Muscle of back (tissue), 11 donors: ENCODE measurements around the gene PPEF2. TPM values are rescaled to one million over a fixed set of nuclear protein-coding genes. Genes with fewer than 3 reads are reported as not detected.

Experiments
- DNase-seq, 3 donors: peaks; one replicate each; pipeline versions ENCODE4 v3.0.0 to v3.0.0-alpha.2; 2013
- polyA plus RNA-seq, 10 donors: library from polyadenylated mRNA; unstranded; fragments of 120-200 nt; gene quantifications; one replicate each; pipeline ENCODE4 v1.2.1, GENCODE V29; 2013; ENCODE audit not compliant: insufficient read length in 10 of 10

PPEF2 gene
- polyA plus RNA-seq, 10 donors: 0.07 to 0.54 (median 0.13) TPM; not detected in 7

DNA sequence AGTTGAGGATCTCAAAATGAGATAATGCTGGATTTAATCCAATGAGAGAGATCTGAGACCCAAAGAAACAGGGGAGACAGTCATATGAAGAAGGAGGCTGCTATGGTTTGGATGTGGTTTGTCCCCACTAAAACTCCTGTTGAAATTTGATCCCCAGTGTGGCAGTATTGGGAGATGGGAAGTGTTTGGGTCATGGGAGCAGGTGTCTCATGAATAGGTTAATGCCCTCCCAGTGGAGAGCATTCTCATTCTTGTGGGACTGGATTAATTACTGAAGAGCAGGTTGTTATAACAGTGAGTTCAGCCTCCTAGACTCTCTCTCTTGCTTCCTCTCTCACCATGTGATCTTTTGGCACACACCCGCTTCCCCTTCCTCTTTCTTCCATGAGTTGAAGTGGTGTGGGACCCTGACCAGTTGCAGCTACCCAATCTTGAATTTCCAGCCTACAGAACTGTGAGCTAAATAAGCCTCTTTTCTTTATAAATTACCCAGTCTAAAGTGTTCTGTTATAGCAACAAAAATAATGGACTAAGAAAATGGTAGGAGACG is 70.3 kb downstream of the PPEF2 start:
- DNase-seq: peak in 1 of 3 donors; percentile 12

DNA sequence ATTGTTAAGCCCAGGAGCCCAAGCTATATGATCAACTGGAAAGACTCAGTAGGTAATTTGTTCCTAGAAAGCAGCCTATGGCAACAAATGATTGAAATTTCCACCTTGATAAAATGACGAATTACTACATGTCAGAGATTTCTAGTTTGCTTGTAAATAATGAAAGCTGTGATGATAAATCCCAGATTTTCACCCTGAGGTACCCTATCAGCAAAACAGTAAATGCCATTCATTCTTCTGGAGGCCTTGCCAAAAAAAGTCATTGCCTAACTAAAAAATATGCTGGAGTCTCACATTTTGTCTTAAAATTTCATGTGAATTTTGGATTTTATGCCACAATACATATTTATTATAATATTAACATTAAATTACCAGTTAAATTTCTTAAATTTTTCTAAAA is 71.3 kb downstream of the PPEF2 start:
- DNase-seq: no peak

DNA sequence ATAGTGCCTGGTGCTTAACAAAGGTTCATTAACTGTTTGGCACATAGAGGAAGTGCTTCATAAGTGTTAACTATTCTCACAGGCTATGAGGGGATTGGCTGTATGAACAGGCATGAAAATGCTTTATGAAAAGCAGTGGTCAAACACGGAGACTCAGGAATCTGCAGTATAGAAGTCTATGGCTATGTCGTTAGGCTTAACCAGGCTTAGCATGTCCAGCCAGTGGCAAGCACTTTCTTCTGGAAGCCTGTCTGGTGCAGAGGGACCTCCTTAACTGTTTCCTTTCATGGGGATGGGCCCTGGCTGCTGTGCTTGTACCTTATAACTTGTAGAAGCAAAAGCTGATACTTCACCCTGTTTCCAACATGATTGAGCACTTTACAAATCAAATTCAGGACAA is 78.4 kb downstream of the PPEF2 start:
- DNase-seq: no peak

DNA sequence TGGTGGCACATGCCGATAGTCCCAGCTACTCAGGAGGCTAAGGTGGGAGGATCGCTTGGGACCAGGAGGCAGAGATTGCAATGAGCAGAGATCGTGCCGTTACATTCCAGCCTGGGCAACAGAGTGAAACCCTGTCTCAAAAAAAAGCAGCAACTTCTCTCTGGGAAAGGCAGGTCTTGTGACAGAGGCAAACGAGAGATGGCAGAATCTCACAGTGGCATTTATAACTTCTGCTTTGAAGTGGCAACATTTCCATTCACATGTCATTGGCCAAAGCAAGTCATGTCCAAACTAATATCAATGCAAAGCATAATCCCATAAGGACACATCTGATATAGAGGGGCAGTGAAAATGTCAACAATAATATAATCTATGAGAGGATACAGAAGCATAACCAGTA is 79.8 kb downstream of the PPEF2 start:
- no peak for DNase-seq

DNA sequence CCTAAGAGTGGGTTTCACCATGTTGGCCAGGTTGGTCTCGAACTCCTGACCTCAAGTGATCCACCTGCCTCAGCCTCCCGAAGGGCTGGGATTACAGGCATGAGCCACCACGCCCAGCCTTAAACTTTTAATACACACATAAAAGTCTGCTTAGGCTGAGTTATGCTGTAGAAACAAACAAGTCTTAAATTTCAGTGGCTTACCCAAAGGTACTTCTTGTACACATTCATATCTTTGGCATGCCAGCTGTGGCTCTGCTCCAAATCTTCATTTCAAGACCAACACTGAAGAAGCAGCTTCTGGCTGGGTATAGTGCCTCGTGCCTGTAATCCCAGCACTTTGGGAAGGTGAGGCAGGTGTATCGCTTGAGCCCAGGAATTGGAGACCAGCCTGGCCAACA is 80.3 kb downstream of the PPEF2 start:
- no peak for DNase-seq

DNA sequence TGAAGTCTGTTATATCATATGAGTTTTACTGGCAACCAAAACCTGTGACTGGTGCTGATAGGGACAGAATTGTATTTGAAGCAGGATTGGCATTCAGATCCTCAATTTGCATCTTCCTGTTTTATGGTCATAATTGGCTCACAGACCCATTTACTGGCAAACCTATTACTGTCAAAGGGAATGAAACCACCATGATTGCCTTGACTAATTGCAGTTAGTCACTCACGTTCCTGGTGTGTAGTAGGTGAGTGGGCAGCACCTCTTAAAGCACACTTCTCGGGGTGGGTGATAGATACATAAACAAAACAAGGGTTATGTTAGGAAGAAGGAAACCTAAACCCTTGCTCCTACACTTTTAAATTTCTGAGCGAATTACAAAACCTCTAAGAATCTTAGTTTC is 81.0 kb downstream of the PPEF2 start:
- no peak for DNase-seq

DNA sequence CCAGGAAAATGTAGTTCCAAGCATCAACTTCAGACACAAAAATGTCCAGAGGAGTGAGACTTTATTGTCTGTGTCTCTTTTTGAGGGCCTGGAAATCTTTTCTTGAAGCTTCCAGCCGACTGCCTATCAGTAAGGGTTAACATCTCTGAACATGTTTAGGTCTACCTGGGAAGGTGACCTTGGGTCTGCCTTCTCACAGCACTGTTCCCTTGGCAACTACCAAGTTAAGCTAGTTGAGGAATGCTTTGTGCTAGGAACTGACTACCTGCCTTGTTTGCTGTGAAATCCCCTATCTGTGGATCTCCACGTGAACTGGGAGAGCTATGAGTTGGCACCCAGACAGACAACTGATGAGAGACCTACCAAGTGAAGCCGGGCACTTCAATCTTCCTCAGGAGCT is 81.6 kb downstream of the PPEF2 start:
- no peak for DNase-seq

DNA sequence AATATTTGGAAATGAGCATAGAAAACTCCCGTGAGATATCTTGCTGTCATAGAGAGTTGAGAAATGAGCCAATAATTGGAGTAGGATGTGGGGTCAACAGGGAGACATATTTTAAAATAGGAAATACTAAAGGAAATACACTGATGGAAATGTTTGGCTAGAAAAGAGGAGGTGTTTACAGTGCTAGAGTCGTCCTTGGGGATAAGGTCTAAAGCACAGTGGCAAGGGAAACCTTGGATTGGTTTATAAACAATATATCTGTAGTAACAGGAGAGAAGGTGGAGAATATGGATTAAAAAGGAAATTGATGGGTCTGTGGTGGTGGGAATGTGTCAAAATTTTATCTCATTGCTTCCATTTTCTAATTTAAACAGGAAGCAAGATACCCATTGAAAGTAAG is 82.1 kb downstream of the PPEF2 start:
- no peak for DNase-seq

DNA sequence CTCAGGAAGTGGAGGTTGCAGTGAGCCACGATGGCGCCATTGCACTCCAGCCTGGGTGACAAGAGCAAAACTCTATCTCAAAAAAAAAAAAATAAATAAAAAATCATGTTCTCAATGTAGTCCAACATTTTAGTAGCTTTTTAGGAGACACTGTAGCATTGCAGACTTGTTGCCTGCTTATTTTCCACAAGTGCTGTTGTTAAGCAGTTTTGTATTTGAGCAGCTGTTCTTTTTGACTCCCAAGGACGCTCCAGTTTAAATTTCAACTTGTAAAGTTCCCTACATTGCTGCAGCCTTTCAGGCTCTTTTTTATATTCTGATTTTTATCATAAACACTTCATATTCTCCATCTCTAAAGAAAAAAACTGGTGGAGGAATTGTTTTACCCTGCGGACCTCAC is 83.1 kb downstream of the PPEF2 start:
- no peak for DNase-seq

DNA sequence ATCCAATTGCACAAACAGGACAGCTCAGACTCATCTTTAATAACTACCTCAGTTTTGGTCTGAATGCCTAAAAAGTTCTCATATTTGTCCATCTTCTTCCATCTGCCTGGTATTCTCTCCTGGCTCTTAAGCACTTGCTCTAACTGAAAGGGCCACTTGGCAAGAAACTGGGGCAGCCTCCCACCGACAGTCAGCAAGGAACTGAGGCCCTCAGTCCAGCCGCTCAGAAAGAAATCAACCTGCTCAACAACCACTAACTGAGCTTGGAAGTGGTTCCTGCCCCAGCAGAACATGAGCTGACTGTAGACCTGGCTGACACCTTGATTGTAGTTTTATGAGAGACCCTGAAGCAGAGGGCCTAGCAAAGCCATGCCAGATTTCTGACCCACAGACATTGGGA is 84.4 kb downstream of the PPEF2 start:
- DNase-seq: no peak

Other genes starting within 250 kb of the PPEF2 start
- 100 to 1,000 TPM; 109 to 219 (median 160) TPM for gene G3BP2, start 229.0 kb downstream of the PPEF2 start, polyA plus RNA-seq
- 100 to 1,000 TPM; 135 to 290 (median 200) TPM for gene USO1, start 177.9 kb downstream of the PPEF2 start, polyA plus RNA-seq
- gene NAAA, start 38.6 kb upstream of the PPEF2 start, polyA plus RNA-seq: 10 to 100 TPM in 8 of 10 donors, 1 to 10 TPM in 2; 8.6 to 18.6 (median 13.5) TPM
- 10 to 100 TPM; 24.7 to 33.6 (median 28.5) TPM for gene SDAD1, start 88.5 kb upstream of the PPEF2 start, polyA plus RNA-seq
- under 1 TPM in 9 of 10 donors, not detected in 1; 0.04 to 0.59 (median 0.20) TPM for gene CXCL9, start 105.1 kb upstream of the PPEF2 start, polyA plus RNA-seq
- gene CXCL10, start 121.0 kb upstream of the PPEF2 start, polyA plus RNA-seq: under 1 TPM in 8 of 10 donors, not detected in 2; 0.26 to 0.73 (median 0.40) TPM
- gene CXCL11, start 133.6 kb upstream of the PPEF2 start, polyA plus RNA-seq: under 1 TPM in 2 of 10 donors, not detected in 8; 0.13 to 0.34 TPM
- 10 to 100 TPM; 13.4 to 45.6 (median 26.2) TPM for gene ART3, start 172.3 kb upstream of the PPEF2 start, polyA plus RNA-seq
- 10 to 100 TPM; 28.7 to 67.6 (median 39.1) TPM for gene NUP54, start 245.9 kb upstream of the PPEF2 start, polyA plus RNA-seq